ENCODE results near the gene TP53BP2.

TP53BP2 gene

GRCh38 chr1:223732993-223733798, 112.6 kb downstream of the TP53BP2 start:
- Histone ChIP-seq H4K20me1 (ENCODE audit: insufficient read depth) (no peaks in the 10 kb centered on the region), H3K27me3 (ENCODE audit: insufficient read depth, low read depth) (no peaks in the 10 kb centered on the region), H3K4me2 (no peak overlapping the region), H3K27ac (no peak overlapping the region), H3K36me3 (ENCODE audit: insufficient read depth) (no peaks in the 10 kb centered on the region), H3K4me3 (IDR thresholded peaks at IDR 0.05; ENCODE audit: insufficient read depth, low read depth, low read length) (no peak overlapping the region), H2AFZ (ENCODE audit: low read depth) (no peak overlapping the region), H3K9ac (no peak overlapping the region), H3K4me1 (ENCODE audit: low read depth, poor library complexity, severe bottlenecking) (peaks cover 7% of the 10 kb centered on the region), H3K79me2 (ENCODE audit: insufficient read depth, low read depth) (no peaks in the 10 kb centered on the region)
- TF ChIP-seq CTCF (conservative IDR thresholded peaks at IDR 0.05; ENCODE audit: low read depth, low read length): no peak

GRCh38 chr1:223731133-223731770, 114.5 kb downstream of the TP53BP2 start:
- no peak for TF ChIP-seq CTCF (conservative IDR thresholded peaks at IDR 0.05; ENCODE audit: low read depth, low read length)
- no peak overlapping the region for H3K27ac ChIP-seq
- H3K4me2 ChIP-seq: no peak overlapping the region
- H3K79me2 ChIP-seq (ENCODE audit: insufficient read depth, low read depth): 0 out of 2 replicates have a peak, but pooled peaks cover 8% of the 10 kb centered on the region
- peaks cover 23% of the 10 kb centered on the region for H3K4me1 ChIP-seq (ENCODE audit: low read depth, poor library complexity, severe bottlenecking)
- no peaks in the 10 kb centered on the region for H3K27me3 ChIP-seq (ENCODE audit: insufficient read depth, low read depth)
- H2AFZ ChIP-seq (ENCODE audit: low read depth): no peak overlapping the region
- no peak overlapping the region for H3K4me3 ChIP-seq (IDR thresholded peaks at IDR 0.05; ENCODE audit: insufficient read depth, low read depth, low read length)
- H4K20me1 ChIP-seq (ENCODE audit: insufficient read depth): no peaks in the 10 kb centered on the region
- no peaks in the 10 kb centered on the region for H3K36me3 ChIP-seq (ENCODE audit: insufficient read depth)
- no peak overlapping the region for H3K9ac ChIP-seq

GRCh38 chr1:223730479-223731132, 115.1 kb downstream of the TP53BP2 start:
- Histone ChIP-seq H3K4me3 (IDR thresholded peaks at IDR 0.05; ENCODE audit: insufficient read depth, low read depth, low read length) (no peak overlapping the region), H3K27ac (no peak overlapping the region), H3K27me3 (ENCODE audit: insufficient read depth, low read depth) (no peaks in the 10 kb centered on the region), H2AFZ (ENCODE audit: low read depth) (no peak overlapping the region), H4K20me1 (ENCODE audit: insufficient read depth) (no peaks in the 10 kb centered on the region), H3K4me1 (ENCODE audit: low read depth, poor library complexity, severe bottlenecking) (peaks cover 29% of the 10 kb centered on the region), H3K36me3 (ENCODE audit: insufficient read depth) (no peaks in the 10 kb centered on the region), H3K79me2 (ENCODE audit: insufficient read depth, low read depth) (0 out of 2 replicates have a peak, but pooled peaks cover 12% of the 10 kb centered on the region), H3K9ac (no peak overlapping the region), H3K4me2 (no peak overlapping the region)
- no peak for TF ChIP-seq CTCF (conservative IDR thresholded peaks at IDR 0.05; ENCODE audit: low read depth, low read length)

GRCh38 chr1:223729906-223730305, 115.8 kb downstream of the TP53BP2 start:
- Histone ChIP-seq H4K20me1 (ENCODE audit: insufficient read depth) (no peaks in the 10 kb centered on the region), H3K4me1 (ENCODE audit: low read depth, poor library complexity, severe bottlenecking) (peaks cover 29% of the 10 kb centered on the region), H3K4me3 (IDR thresholded peaks at IDR 0.05; ENCODE audit: insufficient read depth, low read depth, low read length) (no peak overlapping the region), H3K27me3 (ENCODE audit: insufficient read depth, low read depth) (no peaks in the 10 kb centered on the region), H3K4me2 (no peak overlapping the region), H3K9ac (no peak overlapping the region), H3K27ac (no peak overlapping the region), H3K36me3 (ENCODE audit: insufficient read depth) (no peaks in the 10 kb centered on the region), H3K79me2 (ENCODE audit: insufficient read depth, low read depth) (0 out of 2 replicates have a peak, but pooled peaks cover 12% of the 10 kb centered on the region), H2AFZ (ENCODE audit: low read depth) (no peak overlapping the region)
- no peak for TF ChIP-seq CTCF (conservative IDR thresholded peaks at IDR 0.05; ENCODE audit: low read depth, low read length)

Measured in KMS-11 (cell line).